ENCODE results near the gene UNC5B.

GRCh38 chr10:71179382-71179781 lies 33.0 kb upstream of the UNC5B start:
- no peak for TF ChIP-seq CTCF (IDR thresholded peaks at IDR 0.05; ENCODE audit: insufficient read depth, low read length)
- no peak for TF ChIP-seq POLR2AphosphoS5 (IDR thresholded peaks at IDR 0.05; ENCODE audit: low read depth)
- no peak for TF ChIP-seq REST (IDR thresholded peaks at IDR 0.05; ENCODE audit: insufficient replicate concordance, low read depth)
